Measurements from ENCODE around the gene DNAJC11. TPM values are rescaled to one million over a fixed set of nuclear protein-coding genes. Genes with fewer than 3 reads are reported as not detected.

DNAJC11 gene
- total RNA-seq, 1 donor from 2014 or later, result 36.4 TPM

DNA sequence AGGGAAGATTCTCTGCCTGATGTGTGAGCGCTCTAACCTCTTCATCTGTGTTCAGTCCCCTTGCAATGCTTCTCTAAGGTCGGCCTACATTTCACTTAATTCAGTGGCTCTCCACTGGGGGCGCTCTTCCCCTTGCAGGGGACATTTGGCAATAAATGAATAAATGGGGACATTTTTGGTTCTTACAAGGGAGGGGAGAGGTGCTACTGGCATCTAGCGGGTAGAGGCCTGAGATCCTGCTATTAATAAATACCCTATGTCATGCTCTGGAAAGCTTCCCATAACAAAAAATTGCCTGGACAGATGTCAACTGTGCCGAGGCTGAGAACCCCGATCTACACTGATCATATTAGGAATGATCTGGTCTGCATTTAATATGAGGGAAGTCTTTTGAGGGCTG is 25.9 kb upstream of the DNAJC11 start:
- ATAC-seq, result peak; percentile 59 to 80
- intact Hi-C loops (cut with DNase I), result loop anchor here (10.0 kb wide), 1 partner anchor 157 kb away; no protein-coding TSS in a partner anchor
- H3K27me3 ChIP-seq (ENCODE audit: low read depth), result no peaks in the 10 kb centered on the region

DNA sequence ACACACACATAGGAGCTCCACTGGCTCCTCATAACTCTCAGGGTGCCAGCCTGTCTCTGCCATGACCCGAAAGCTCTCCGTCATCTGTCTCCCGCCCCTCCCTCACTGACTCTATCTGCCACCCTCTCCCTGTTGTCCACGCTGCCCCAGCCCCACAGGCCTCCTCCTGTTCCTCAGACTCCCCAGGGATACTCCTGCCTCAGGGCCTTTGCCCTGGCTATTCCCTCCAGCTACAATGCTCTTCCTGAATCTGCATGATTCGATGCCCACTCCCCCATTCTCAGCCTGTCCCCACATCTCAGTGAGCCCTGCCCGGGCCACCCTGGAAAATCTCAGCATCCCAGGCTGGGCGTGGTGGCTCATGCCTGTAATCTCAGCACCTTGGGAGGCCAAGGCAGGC is 24.6 kb upstream of the DNAJC11 start:
- Histone ChIP-seq H3K4me1 (no peaks in the 10 kb centered on the region), H3K9me3 (no peaks in the 10 kb centered on the region), H3K36me3 (no peaks in the 10 kb centered on the region), H3K27me3 (ENCODE audit: low read depth) (no peaks in the 10 kb centered on the region), H3K27ac (no peak overlapping the region), H3K4me3 (no peak overlapping the region)
- TF ChIP-seq, protein P1, sequence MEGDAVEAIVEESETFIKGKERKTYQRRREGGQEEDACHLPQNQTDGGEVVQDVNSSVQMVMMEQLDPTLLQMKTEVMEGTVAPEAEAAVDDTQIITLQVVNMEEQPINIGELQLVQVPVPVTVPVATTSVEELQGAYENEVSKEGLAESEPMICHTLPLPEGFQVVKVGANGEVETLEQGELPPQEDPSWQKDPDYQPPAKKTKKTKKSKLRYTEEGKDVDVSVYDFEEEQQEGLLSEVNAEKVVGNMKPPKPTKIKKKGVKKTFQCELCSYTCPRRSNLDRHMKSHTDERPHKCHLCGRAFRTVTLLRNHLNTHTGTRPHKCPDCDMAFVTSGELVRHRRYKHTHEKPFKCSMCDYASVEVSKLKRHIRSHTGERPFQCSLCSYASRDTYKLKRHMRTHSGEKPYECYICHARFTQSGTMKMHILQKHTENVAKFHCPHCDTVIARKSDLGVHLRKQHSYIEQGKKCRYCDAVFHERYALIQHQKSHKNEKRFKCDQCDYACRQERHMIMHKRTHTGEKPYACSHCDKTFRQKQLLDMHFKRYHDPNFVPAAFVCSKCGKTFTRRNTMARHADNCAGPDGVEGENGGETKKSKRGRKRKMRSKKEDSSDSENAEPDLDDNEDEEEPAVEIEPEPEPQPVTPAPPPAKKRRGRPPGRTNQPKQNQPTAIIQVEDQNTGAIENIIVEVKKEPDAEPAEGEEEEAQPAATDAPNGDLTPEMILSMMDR (IDR thresholded peaks at IDR 0.05), result no peak
- DNase-seq, result no peak
- intact Hi-C loops (cut with DNase I), result loop anchor here (10.0 kb wide), 1 partner anchor 159 kb away; no protein-coding TSS in a partner anchor
- ATAC-seq, result no peak

More for the DNA sequence above, 25.9 kb upstream of the DNAJC11 start:
- Histone ChIP-seq H3K36me3 (no peaks in the 10 kb centered on the region), H3K4me1 (no peaks in the 10 kb centered on the region), H3K27ac (no peak overlapping the region), H3K9me3 (no peaks in the 10 kb centered on the region), H3K4me3 (no peak overlapping the region)
- TF ChIP-seq, protein P1 (IDR thresholded peaks at IDR 0.05), result peak; percentile 82
- DNase-seq, result peak; percentile 56

DNA sequence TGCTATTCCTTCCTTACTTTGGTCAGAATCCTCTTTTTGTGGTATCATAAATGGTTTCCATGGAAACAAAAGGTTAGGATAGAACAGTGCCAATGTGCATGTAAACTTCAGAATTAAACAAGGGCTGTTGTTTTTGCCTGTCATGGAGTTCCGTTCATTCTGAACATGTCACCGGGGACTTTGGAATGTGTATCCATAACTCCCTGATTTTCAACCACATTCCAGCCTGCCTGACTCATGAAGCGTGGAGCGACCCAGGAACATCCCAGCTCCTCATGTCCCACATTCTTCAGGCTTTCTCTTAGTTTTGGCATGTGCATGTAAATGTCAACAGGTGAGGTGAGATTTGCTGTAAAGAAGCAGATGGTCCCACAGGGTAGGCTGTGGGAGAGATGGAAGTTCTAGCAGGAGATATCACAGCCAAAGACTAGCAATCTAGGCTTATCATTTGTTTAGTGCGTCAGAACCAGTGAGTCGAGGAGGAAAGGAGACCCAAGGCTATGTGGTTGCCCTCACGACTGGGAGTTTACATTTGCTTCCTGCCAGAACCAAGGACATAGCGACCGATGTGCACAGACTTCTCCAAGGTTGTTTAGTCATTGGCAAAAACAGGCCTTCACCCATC is 23.0 kb upstream of the DNAJC11 start:
- intact Hi-C loops (cut with DNase I), result loop anchor here (10.0 kb wide), 1 partner anchor 160 kb away; no protein-coding TSS in a partner anchor
- ATAC-seq (no peak), DNase-seq (no peak)
- no peaks in the 10 kb centered on the region for H3K36me3 ChIP-seq
- H3K4me3 ChIP-seq, result no peak overlapping the region
- TF ChIP-seq, protein P1 (IDR thresholded peaks at IDR 0.05), result no peak
- H3K27me3 ChIP-seq (ENCODE audit: low read depth), result no peaks in the 10 kb centered on the region
- no peaks in the 10 kb centered on the region for H3K9me3 ChIP-seq
- no peak overlapping the region for H3K27ac ChIP-seq
- H3K4me1 ChIP-seq, result no peaks in the 10 kb centered on the region

- H3K27ac ChIP-seq, result no peak overlapping the region
- intact Hi-C loops (cut with DNase I), result loop anchor here (10.0 kb wide), 1 partner anchor 161 kb away; no protein-coding TSS in a partner anchor
- H3K27me3 ChIP-seq (ENCODE audit: low read depth), result no peaks in the 10 kb centered on the region
- no peak for DNase-seq
- no peaks in the 10 kb centered on the region for H3K36me3 ChIP-seq
- H3K9me3 ChIP-seq, result no peaks in the 10 kb centered on the region
- no peak for ATAC-seq
- TF ChIP-seq, protein P1 (IDR thresholded peaks at IDR 0.05), result no peak
- H3K4me1 ChIP-seq, result no peaks in the 10 kb centered on the region
- no peak overlapping the region for H3K4me3 ChIP-seq
Measured at GRCh38 chr1:6723621-6724428, 22.2 kb upstream of the DNAJC11 start.

DNA sequence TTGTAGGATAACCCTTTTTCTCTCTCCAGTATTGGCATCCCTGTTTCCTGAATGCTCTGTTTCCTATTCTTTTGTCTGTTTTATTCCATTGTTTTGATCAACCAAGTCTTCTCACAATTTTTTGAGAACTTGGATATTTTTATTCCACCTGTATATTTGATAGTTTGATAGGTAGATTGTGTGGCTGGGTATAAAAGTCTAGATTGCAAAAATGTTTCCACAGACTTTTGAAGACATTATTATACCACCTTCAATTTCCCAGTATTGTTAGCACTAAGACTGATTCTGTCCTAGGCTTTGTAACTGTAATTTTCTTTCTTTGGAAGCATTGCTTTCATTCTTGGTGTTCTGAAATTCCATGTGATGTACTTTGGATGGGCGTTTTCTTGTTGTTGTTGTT is 9.6 kb upstream of the DNAJC11 start:
- peaks cover 7% of the 10 kb centered on the region for H3K27me3 ChIP-seq (ENCODE audit: low read depth)
- DNase-seq, result no peak
- no peak overlapping the region for H3K4me3 ChIP-seq
- H3K9me3 ChIP-seq, result peaks cover 12% of the 10 kb centered on the region
- no peak overlapping the region for H3K27ac ChIP-seq
- no peaks in the 10 kb centered on the region for H3K4me1 ChIP-seq
- intact Hi-C loops (cut with DNase I), result no loop called here
- TF ChIP-seq, protein P1 (IDR thresholded peaks at IDR 0.05), result no peak
- H3K36me3 ChIP-seq, result no peaks in the 10 kb centered on the region
- ATAC-seq, result no peak
